Left lung (tissue), 10 donors: ENCODE results near the gene FBXL4. TPM values are rescaled to one million over a fixed set of nuclear protein-coding genes. Genes with fewer than 3 reads are reported as not detected.

Source experiments
- ATAC-seq: fragments of 200-7000 bp; cut with Tn5 transposase; one replicate; pipeline ENCODE4 v1.9.1; 2020; ENCODE audit warnings: moderate library complexity
- DNase-seq, 4 donors: peaks; one replicate each; pipeline ENCODE4 v3.0.0-alpha.2; 2013 to 2020
- H3K27ac ChIP-seq, 2 donors: fragments of 200-600 bp; sonication (generic) in 1 of 2; one replicate each; pipeline versions ENCODE4 v1.5.0 to v1.8.0; 2020 to 2021
- H3K27me3 ChIP-seq, 2 donors: fragments of 200-600 bp; sonication (generic) in 1 of 2; one replicate each; pipeline versions ENCODE4 v1.5.0 to v1.8.0; 2020 to 2021
- H3K36me3 ChIP-seq, 2 donors: fragments of 200-600 bp; sonication (generic) in 1 of 2; one replicate each; pipeline versions ENCODE4 v1.5.0 to v1.8.0; 2020 to 2021
- H3K4me1 ChIP-seq, 2 donors: fragments of 200-600 bp; one replicate each; pipeline ENCODE4 v1.8.0; 2021
- H3K4me3 ChIP-seq, 2 donors: fragments of 200-600 bp; sonication (generic) in 1 of 2; one replicate each; pipeline versions ENCODE4 v1.5.0 to v1.8.0; 2020 to 2021; ENCODE audit warnings: mild to moderate bottlenecking in 1 of 2
- H3K9me3 ChIP-seq, 2 donors: fragments of 200-600 bp; sonication (generic) in 1 of 2; one replicate each; pipeline versions ENCODE4 v1.5.0 to v1.8.0; 2020 to 2021
- CTCF ChIP-seq, 2 donors: fragments of 200-600 bp; sonication (generic) in 1 of 2; IDR thresholded peaks; one replicate each; pipeline versions ENCODE4 v1.5.0 to v1.8.0; 2021; ENCODE audit warnings: antibody characterized with exemption in 2 of 2
- intact Hi-C, 2 donors: fragments of 100-400 bp; cut with DNase I; formaldehyde crosslinking; loops; one replicate each; pipeline versions ENCODE4 v1.11.2 to v1.14.2; 2022
- polyA plus RNA-seq, 6 donors: library from polyadenylated mRNA; unstranded; fragments of 120-200 nt; gene quantifications; one replicate each; pipeline ENCODE4 v1.2.1, GENCODE V29; 2013; ENCODE audit not compliant: insufficient read length in 6 of 6
- total RNA-seq, 2 donors: library from RNA; stranded (reverse); fragmentation: NEBNext Ultra II Directional; extraction: Animal tissue kit (Norgen Biotek cat#: 25700); gene quantifications; one replicate each; pipeline ENCODE4 v1.2.1, GENCODE V29; 2021
- donor health status: DM: no; HTN: yes; CAD: no.
- donor health status: DM: no; HTN: no; CAD: no.

The FBXL4 gene
- total and polyA plus RNA-seq, 8 donors: 18.7 to 24.4 (median 21.0) TPM

GRCh38 chr6:98985391-98985790, 37.6 kb upstream of the FBXL4 start:
- intact Hi-C loops: no loop called here
- Histone ChIP-seq H3K36me3 (no peaks in the 10 kb centered on the region), H3K4me1 (no peaks in the 10 kb centered on the region), H3K4me3 (no peak overlapping the region), H3K27ac (no peak overlapping the region), H3K27me3 (no peaks in the 10 kb centered on the region), H3K9me3 (no peaks in the 10 kb centered on the region)
- ATAC-seq: no peak
- DNase-seq: no peak
- no peak for TF ChIP-seq CTCF (IDR thresholded peaks at IDR 0.05)

GRCh38 chr6:98984121-98984520, 36.4 kb upstream of the FBXL4 start:
- TF ChIP-seq CTCF (IDR thresholded peaks at IDR 0.05): no peak
- intact Hi-C loops: no loop called here
- Histone ChIP-seq H3K27ac (no peak overlapping the region), H3K27me3 (no peaks in the 10 kb centered on the region), H3K4me1 (no peaks in the 10 kb centered on the region), H3K36me3 (no peaks in the 10 kb centered on the region), H3K4me3 (no peak overlapping the region), H3K9me3 (no peaks in the 10 kb centered on the region)
- ATAC-seq (no peak), DNase-seq (no peak)

- DNase-seq (no peak), ATAC-seq (no peak)
- Histone ChIP-seq H3K4me3 (no peak overlapping the region), H3K4me1 (no peaks in the 10 kb centered on the region), H3K27ac (no peak overlapping the region), H3K36me3 (no peaks in the 10 kb centered on the region), H3K9me3 (no peaks in the 10 kb centered on the region), H3K27me3 (no peaks in the 10 kb centered on the region)
- TF ChIP-seq CTCF (IDR thresholded peaks at IDR 0.05): no peak
- intact Hi-C loops: no loop called here
These were observed 33.7 kb upstream of the FBXL4 start for GRCh38 chr6:98981473-98981872.

GRCh38 chr6:98980819-98981218, 33.1 kb upstream of the FBXL4 start:
- intact Hi-C loops: no loop called here
- TF ChIP-seq CTCF (IDR thresholded peaks at IDR 0.05): no peak
- ATAC-seq: no peak

GRCh38 chr6:98977671-98978292, 30.0 kb upstream of the FBXL4 start:
- DNase-seq: no peak
- TF ChIP-seq CTCF (IDR thresholded peaks at IDR 0.05): no peak
- intact Hi-C loops: no loop called here
- no peak for ATAC-seq
- Histone ChIP-seq H3K36me3 (no peaks in the 10 kb centered on the region), H3K4me1 (no peaks in the 10 kb centered on the region), H3K27me3 (no peaks in the 10 kb centered on the region), H3K4me3 (no peak overlapping the region), H3K27ac (no peak overlapping the region), H3K9me3 (no peaks in the 10 kb centered on the region)

More at GRCh38 chr6:98980819-98981218, 33.1 kb upstream of the FBXL4 start:
- no peak for DNase-seq
- Histone ChIP-seq H3K4me1 (no peaks in the 10 kb centered on the region), H3K9me3 (no peaks in the 10 kb centered on the region), H3K4me3 (no peak overlapping the region), H3K27me3 (no peaks in the 10 kb centered on the region), H3K36me3 (no peaks in the 10 kb centered on the region), H3K27ac (no peak overlapping the region)
